GM12801 (cell line): ENCODE results near the gene CALD1.

Source experiments
- TF ChIP-seq, protein P1 (sequence below): IDR thresholded peaks from one replicate; pipeline ENCODE4 v1.5.1; 2011; ENCODE audit warnings: control low read depth; ENCODE audit not compliant: insufficient read length; ENCODE audit errors: extremely low read depth

Gene CALD1

DNA sequence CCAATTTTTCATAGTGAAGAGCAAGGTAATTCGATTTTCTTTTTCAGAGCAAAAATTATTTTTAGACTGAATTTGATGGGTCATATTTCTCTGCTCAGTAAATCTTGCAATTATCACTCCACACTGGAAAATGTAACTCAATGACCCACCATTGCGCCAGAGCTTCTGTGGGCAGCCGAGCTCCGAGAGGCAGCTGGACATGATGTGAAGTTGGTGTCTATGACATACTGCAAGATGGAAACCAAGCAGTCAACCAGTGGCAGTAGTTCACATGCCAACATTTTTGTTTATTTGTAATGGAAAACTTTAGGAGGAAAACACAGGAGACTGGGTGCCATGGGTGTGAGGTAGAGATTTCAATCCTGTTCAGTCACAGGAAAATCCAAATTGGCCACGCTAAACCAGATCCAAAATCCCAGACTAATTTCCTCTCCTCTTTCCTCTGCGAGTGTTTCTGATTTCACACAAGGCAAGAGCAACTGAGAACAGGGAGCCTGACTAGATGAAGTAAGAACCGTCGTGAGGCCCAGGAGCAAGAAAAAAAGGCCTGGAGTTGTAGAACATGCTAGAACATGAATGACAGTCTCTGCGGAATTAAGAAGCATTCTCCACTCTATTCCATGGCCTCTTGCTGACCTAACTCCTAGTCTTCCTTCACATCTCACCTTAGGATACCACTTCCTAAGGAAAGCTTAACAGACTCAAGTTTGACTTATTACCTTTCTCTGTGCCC, 39.3 kb downstream of the CALD1 start:
- TF ChIP-seq, protein P1, sequence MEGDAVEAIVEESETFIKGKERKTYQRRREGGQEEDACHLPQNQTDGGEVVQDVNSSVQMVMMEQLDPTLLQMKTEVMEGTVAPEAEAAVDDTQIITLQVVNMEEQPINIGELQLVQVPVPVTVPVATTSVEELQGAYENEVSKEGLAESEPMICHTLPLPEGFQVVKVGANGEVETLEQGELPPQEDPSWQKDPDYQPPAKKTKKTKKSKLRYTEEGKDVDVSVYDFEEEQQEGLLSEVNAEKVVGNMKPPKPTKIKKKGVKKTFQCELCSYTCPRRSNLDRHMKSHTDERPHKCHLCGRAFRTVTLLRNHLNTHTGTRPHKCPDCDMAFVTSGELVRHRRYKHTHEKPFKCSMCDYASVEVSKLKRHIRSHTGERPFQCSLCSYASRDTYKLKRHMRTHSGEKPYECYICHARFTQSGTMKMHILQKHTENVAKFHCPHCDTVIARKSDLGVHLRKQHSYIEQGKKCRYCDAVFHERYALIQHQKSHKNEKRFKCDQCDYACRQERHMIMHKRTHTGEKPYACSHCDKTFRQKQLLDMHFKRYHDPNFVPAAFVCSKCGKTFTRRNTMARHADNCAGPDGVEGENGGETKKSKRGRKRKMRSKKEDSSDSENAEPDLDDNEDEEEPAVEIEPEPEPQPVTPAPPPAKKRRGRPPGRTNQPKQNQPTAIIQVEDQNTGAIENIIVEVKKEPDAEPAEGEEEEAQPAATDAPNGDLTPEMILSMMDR = no peak

DNA sequence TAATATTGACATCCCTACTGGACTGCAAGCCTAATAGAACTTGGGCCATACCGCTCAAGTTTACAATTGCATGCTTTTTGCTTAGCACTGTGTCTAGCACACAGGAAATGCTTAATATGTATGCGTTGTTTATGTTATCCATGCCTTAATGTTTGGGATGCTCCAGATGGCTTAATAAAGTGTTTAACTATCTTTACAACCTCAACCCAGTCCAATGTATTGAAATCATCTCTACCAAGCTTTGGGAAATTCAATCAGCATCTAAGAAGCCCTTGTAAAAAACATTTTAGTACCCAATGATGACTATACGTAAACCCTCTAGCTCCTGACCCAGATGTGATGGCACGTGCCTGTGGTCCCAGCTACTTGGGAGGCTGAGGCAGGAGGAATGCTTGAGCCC, 40.0 kb downstream of the CALD1 start:
- TF ChIP-seq, protein P1 = no peak

DNA sequence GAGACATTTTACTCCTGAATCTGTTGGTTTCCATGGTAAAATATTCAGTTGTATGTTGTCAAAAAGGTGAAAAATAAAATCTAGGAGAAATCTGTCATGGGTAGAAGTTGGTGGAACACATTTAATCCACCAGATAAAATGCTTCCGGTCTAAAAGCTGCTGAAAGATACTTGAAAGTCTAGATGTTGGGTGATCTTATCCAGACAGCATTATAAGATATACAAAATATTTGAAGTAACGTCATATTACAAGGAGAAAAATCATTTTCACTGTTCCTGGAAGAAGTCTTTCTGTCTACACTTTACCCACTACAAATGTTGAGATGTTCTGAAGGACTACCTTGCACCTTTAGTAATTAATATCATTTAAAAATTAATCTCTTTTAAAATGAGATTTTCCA, 40.9 kb downstream of the CALD1 start:
- TF ChIP-seq, protein P1 = no peak

DNA sequence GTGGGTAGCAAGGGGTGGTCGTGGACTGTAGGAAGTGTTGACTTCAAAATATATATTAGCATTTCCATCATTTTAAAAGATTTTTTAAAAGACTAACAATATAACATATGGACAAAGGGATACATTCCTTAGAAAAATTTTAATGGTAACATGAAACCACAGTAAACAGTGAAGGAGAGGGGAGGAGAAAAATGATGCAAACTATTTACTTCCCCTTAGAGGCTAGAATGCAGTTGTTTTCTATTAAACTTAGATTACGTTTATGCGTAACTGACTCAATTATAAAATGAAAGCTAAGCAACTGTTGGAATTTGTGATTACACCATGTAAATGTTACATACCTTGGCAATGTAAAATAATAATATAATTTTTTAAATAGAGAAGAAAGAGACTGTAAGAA, 41.3 kb downstream of the CALD1 start:
- TF ChIP-seq, protein P1 = no peak

DNA sequence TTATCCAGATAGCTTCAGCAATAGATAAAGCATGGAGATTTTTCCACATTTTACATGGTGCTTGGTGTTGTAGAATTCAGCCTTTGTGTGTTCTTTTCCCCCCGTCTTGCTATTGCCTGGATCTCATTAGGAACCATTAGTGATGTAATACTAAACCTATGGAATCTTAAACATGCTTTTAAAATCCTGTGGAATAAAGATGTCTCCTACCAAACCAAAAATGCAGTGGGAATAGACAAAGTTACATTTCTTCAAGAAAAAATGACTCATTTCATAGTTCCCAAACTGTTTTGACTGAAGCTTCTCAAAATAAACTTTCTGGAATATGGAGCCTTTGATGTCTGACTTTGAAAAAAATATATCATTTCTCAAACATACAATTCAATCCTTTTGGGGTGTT, 44.0 kb downstream of the CALD1 start:
- TF ChIP-seq, protein P1 = no peak

DNA sequence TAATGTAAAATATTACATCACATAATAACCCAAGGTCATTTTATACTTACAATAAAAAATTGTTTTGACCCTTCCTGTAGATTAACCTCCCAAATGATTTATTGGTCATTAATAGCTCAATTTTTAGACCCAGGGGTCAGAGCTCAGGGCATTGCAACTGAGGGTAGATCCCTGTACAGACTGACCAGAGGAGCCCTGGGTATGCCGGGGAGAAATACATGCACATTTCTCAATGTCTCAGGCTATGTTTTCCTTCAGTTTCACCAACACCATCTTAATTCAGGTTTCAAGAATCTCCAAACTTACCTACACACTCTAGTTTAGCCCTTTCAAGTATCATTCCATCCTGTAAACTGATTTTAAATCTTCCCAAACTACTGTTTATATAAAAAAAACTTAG, 46.2 kb downstream of the CALD1 start:
- TF ChIP-seq, protein P1 = no peak

DNA sequence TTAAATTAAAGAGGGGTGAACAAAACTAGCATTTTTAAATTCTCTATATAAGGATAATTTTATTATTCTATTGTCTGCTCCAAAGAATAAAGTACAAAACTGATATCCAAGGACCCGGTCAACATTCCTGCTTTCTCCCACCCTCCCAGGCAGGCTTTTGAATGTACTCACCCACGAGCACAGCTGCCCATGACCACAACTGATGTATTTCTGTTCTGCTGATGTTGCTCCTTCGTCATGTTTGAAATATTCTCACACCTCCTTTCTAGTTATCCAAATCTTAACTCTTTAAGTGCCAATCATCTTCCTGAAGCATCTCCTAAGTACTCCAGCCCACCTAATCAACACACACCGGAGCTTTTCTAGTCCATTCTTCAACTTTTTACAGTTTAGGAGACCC, 46.7 kb downstream of the CALD1 start:
- TF ChIP-seq, protein P1 = no peak

DNA sequence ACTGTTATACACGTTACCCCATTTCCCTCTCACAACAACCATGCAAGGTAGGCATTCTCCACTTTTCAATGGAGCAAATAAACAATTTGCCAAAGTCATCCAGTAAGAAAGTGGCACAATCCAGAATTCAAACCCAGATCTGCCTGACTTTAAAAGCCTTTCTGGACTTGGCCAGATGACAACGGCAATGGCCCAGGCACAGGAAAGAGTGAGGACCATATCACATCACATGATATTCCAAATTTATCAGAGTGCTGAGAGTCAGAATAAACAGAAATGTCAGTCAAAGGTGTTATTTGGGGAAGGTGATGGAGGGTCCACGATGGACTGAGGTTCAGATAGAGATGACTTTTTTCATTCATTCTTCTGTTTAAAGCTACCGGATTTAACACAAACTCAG, 48.0 kb downstream of the CALD1 start:
- TF ChIP-seq, protein P1 = no peak
